Stomach (tissue), 9 donors: ENCODE results near the gene GALK1. TPM values are rescaled to one million over a fixed set of nuclear protein-coding genes. Genes with fewer than 3 reads are reported as not detected.

ENCODE experiments used
- DNase-seq, 2 donors: peaks; one replicate each; pipeline versions ENCODE4 v3.0.0 to v3.0.0-alpha.2; 2013 to 2019
- H3K27ac ChIP-seq, 5 donors: fragments of 200-600 bp in 4 of 5; sonication (generic) in 4 of 5; one replicate each; pipeline ENCODE4 v1.5.1; 2013 to 2019; ENCODE audit warnings: mild to moderate bottlenecking in 1 of 5, moderate library complexity in 1 of 5
- H3K27me3 ChIP-seq, 3 donors: fragments of 200-600 bp; sonication (generic); one replicate each; pipeline ENCODE4 v1.5.1; 2017 to 2019; ENCODE audit warnings: mixed run types in 1 of 3
- H3K36me3 ChIP-seq, 4 donors: fragments of 200-600 bp; sonication (generic); 1 replicate in 3 of 4; 2 replicates in 1 of 4; pipeline ENCODE4 v1.5.1; 2016 to 2019
- H3K4me1 ChIP-seq, 4 donors: fragments of 200-600 bp; sonication (generic); one replicate each; pipeline ENCODE4 v1.5.1; 2016 to 2019
- H3K4me3 ChIP-seq, 4 donors: fragments of 200-600 bp; sonication (generic) in 3 of 4; one replicate each; pipeline ENCODE4 v1.5.1; 2016 to 2019; ENCODE audit warnings: mild to moderate bottlenecking in 1 of 4
- H3K9me3 ChIP-seq, 4 donors: fragments of 200-600 bp; sonication (generic); one replicate each; pipeline ENCODE4 v1.5.1; 2016 to 2019
- EP300 ChIP-seq: sonication (generic); formaldehyde crosslinking; IDR thresholded peaks from one replicate; pipeline ENCODE4 v1.6.1; 2017; ENCODE audit warnings: antibody characterized with exemption
- POLR2A ChIP-seq, 4 donors: fragments of 450-650 bp; IDR thresholded peaks; one replicate each; pipeline ENCODE4 v1.6.1; 2016; ENCODE audit warnings: antibody characterized with exemption in 4 of 4, control low read depth in 2 of 4, mild to moderate bottlenecking in 1 of 4, moderate library complexity in 1 of 4
- POLR2AphosphoS5 ChIP-seq, 3 donors: sonication (generic); formaldehyde crosslinking; IDR thresholded peaks; one replicate each; pipeline ENCODE4 v1.6.1; 2016; ENCODE audit warnings: antibody characterized with exemption in 3 of 3
- WGBS, 5 donors: extraction: QIAGEN DNeasy Blood & Tissue Kit in 3 of 5; methylation state at CpG; one replicate each; pipeline versions ENCODE4 v1.1.5 to v1.1.7; 2013 to 2018; 5-methylcytosine and 5-hydroxymethylcytosine counted together
- intact Hi-C: fragments of 100-400 bp; cut with DNase I; formaldehyde crosslinking; loops from one replicate; pipeline ENCODE4 v1.15.1; 2023; ENCODE audit warnings: low total_unique reads
- polyA plus RNA-seq, 3 donors: library from polyadenylated mRNA; stranded (reverse); fragments of 200-250 nt; gene quantifications; one replicate each; pipeline ENCODE4 v1.2.3, GENCODE V29; 2013
- total RNA-seq, 5 donors: library from RNA; depleted of rRNA; stranded (reverse); fragments of >200 nt; gene quantifications; one replicate each; pipeline versions ENCODE4 v1.1.0 to v1.2.3, GENCODE V29; 2014 to 2016
- TF ChIP-seq, protein P1 (sequence below), 7 experiments: fragments of 450-650 bp in 4 of 7; fragments of 200-600 bp in 3 of 7; sonication (generic) in 3 of 7; IDR thresholded peaks; one replicate each; pipeline ENCODE4 v1.5.1; 2016 to 2019; ENCODE audit warnings: antibody characterized with exemption in 7 of 7, control low read depth in 2 of 7, mild to moderate bottlenecking in 1 of 7
- donor health status: healthy with polysubstance abuse.
- donor health status: Bipolar disorder and iron deficiency.
- donor health status: healthy.

The GALK1 gene
- total and polyA plus RNA-seq, 8 donors, result 7.6 to 57.1 (median 34.5) TPM

DNA sequence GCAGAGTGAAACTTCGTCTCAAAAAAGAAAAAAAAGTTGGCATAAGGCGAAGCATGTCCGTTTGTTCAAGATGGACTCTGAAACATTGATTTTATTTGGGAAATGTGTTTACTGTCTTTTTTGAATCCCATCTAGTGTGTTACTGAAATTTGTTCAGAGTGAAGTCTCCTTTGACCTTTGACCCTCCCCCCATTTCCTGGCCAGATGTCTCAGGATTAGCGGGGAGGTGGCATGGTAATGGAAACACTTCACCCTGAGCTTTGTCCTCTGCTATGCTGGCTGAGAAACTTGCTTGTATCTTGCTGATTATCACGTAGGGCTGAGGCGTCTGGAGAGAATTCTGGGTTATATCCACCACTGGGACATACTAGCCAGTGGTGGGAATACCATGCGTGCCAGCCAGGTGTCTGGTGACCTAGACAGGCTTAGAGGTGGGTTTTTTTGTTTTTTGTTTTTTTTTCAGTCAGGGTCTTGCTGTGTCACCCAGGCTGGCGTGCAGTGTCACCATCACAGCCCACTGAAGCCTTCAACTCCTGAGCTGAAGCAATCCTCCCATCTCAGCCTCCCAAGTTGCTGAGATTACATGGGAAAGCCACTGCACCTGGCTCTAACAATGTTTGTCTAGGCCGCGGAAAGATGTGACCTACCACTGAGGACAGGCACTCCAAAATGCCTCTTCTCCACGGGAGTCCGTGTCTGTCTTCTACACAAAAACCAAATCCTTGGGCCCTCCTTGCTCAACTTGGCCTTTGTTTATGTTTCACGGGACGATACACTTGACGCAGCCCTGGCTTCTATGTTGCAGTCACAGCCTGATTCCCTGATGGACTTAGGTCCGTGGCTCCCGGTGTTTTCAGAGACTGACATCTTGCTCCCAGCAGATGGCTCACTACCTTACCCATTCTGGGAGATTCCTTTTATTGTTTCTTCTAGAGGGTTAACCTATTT, 6.6 kb upstream of the GALK1 start:
- intact Hi-C loops, result no loop called here
- WGBS, 5 donors, result 62 to 73% (median 69%) methylated on average over 17 of the region's 17 CpGs
- no peak overlapping the region for H3K4me3 ChIP-seq
- no peak overlapping the region for H3K27ac ChIP-seq
- H3K4me1 ChIP-seq, result peaks cover 10 to 46% (median 17%) of the 10 kb centered on the region in 4 donors
- TF ChIP-seq EP300 (no peak), POLR2AphosphoS5 (IDR thresholded peaks at IDR 0.05) (peak in 1 of 3 donors; percentile 73)
- peaks cover 0 to 27% (median 22%) of the 10 kb centered on the region in 4 donors for H3K36me3 ChIP-seq
- peak in 1 of 2 donors; percentile 38 for DNase-seq
- H3K27me3 ChIP-seq, result no peaks in the 10 kb centered on the region
- no peaks in the 10 kb centered on the region for H3K9me3 ChIP-seq

GRCh38 chr17:75769536-75769935, 4.5 kb upstream of the GALK1 start:
- WGBS, 5 donors, result 51 to 63% (median 53%) methylated on average over 3 of the region's 3 CpGs
- Histone ChIP-seq H3K36me3 (peaks cover 0 to 10% (median 5%) of the 10 kb centered on the region in 4 donors), H3K27ac (peak overlapping the region in 1 of 5 donors; percentile 20), H3K4me1 (peaks cover 9 to 34% (median 13%) of the 10 kb centered on the region in 4 donors), H3K4me3 (no peak overlapping the region), H3K9me3 (no peaks in the 10 kb centered on the region), H3K27me3 (no peaks in the 10 kb centered on the region)
- peak in 1 of 3 donors; percentile 46 for TF ChIP-seq POLR2AphosphoS5 (IDR thresholded peaks at IDR 0.05)
- TF ChIP-seq, protein P1, sequence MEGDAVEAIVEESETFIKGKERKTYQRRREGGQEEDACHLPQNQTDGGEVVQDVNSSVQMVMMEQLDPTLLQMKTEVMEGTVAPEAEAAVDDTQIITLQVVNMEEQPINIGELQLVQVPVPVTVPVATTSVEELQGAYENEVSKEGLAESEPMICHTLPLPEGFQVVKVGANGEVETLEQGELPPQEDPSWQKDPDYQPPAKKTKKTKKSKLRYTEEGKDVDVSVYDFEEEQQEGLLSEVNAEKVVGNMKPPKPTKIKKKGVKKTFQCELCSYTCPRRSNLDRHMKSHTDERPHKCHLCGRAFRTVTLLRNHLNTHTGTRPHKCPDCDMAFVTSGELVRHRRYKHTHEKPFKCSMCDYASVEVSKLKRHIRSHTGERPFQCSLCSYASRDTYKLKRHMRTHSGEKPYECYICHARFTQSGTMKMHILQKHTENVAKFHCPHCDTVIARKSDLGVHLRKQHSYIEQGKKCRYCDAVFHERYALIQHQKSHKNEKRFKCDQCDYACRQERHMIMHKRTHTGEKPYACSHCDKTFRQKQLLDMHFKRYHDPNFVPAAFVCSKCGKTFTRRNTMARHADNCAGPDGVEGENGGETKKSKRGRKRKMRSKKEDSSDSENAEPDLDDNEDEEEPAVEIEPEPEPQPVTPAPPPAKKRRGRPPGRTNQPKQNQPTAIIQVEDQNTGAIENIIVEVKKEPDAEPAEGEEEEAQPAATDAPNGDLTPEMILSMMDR (IDR thresholded peaks at IDR 0.05), result no peak
- intact Hi-C loops, result no loop called here
- DNase-seq, result peak; percentile 65 to 77

- DNase-seq, result no peak
- H3K4me1 ChIP-seq, result peaks cover 19 to 48% (median 29%) of the 10 kb centered on the region in 4 donors
- peaks cover 0 to 6% (median 3%) of the 10 kb centered on the region in 4 donors for H3K36me3 ChIP-seq
- H3K27me3 ChIP-seq, result no peaks in the 10 kb centered on the region
- H3K4me3 ChIP-seq, result no peak overlapping the region
- H3K9me3 ChIP-seq, result no peaks in the 10 kb centered on the region
- intact Hi-C loops, result no loop called here
- TF ChIP-seq, protein P1 (IDR thresholded peaks at IDR 0.05), result no peak
- TF ChIP-seq POLR2A (IDR thresholded peaks at IDR 0.05) (no peak), POLR2AphosphoS5 (IDR thresholded peaks at IDR 0.05) (no peak), EP300 (no peak)
- WGBS, 5 donors, result 89 to 95% (median 92%) methylated on average over 8 of the region's 8 CpGs
- no peak overlapping the region for H3K27ac ChIP-seq
Observed at GRCh38 chr17:75767881-75768280, 2.9 kb upstream of the GALK1 start.

GRCh38 chr17:75765981-75766380, 989 bp upstream of the GALK1 start:
- no peak for DNase-seq
- intact Hi-C loops, result no loop called here
- no peaks in the 10 kb centered on the region for H3K27me3 ChIP-seq
- H3K9me3 ChIP-seq, result no peaks in the 10 kb centered on the region
- H3K27ac ChIP-seq, result peak overlapping the region in 3 of 5 donors; percentile 86 to 91 (median 89)
- no peak overlapping the region for H3K4me3 ChIP-seq
- peaks cover 0 to 16% (median 11%) of the 10 kb centered on the region in 4 donors for H3K36me3 ChIP-seq
- peaks cover 19 to 47% (median 28%) of the 10 kb centered on the region in 4 donors for H3K4me1 ChIP-seq
- 82 to 93% (median 91%) methylated on average over 4 of the region's 4 CpGs for WGBS, 5 donors
- TF ChIP-seq, protein P1 (IDR thresholded peaks at IDR 0.05), result no peak
- TF ChIP-seq EP300 (no peak), POLR2AphosphoS5 (IDR thresholded peaks at IDR 0.05) (no peak), POLR2A (IDR thresholded peaks at IDR 0.05) (no peak)
